IMR-90 (cell line): Measurements from ENCODE around the gene CD151.

ENCODE experiments used
- BHLHE40 ChIP-seq: fragments of 150-350 bp; IDR thresholded peaks from 2 replicates; pipeline ENCODE4 v1.6.1; 2016; ENCODE audit warnings: mild to moderate bottlenecking, low read depth, low read length
- CEBPB ChIP-seq: IDR thresholded peaks from 2 replicates; pipeline ENCODE4 v1.6.1; 2012; ENCODE audit warnings: low read depth, low read length, improper control_type of control experiment
- CTCF ChIP-seq: conservative IDR thresholded peaks from 2 replicates; pipeline ENCODE4 v1.5.1; 2012; ENCODE audit warnings: mild to moderate bottlenecking, low read depth, low read length, improper control_type of control experiment
- ELK1 ChIP-seq: fragments of 150-350 bp; IDR thresholded peaks from 2 replicates; pipeline ENCODE4 v1.6.1; 2016; ENCODE audit warnings: low read depth, mild to moderate bottlenecking, low read length, moderate library complexity, borderline replicate concordance
- FOS ChIP-seq: fragments of 150-350 bp; IDR thresholded peaks from 2 replicates; pipeline ENCODE4 v1.6.1; 2016; ENCODE audit warnings: low read depth, low read length
- MAFK ChIP-seq: IDR thresholded peaks from 2 replicates; pipeline ENCODE4 v1.6.1; 2012; ENCODE audit warnings: low read depth, low read length, improper control_type of control experiment
- MAZ ChIP-seq: IDR thresholded peaks from 2 replicates; pipeline ENCODE4 v1.6.1; 2012; ENCODE audit warnings: low read depth, mild to moderate bottlenecking, low read length, improper control_type of control experiment, moderate library complexity, borderline replicate concordance
- MXI1 ChIP-seq: IDR thresholded peaks from 2 replicates; pipeline ENCODE4 v1.6.1; 2012; ENCODE audit warnings: low read depth, mild to moderate bottlenecking, low read length, moderate library complexity, borderline replicate concordance
- POLR2A ChIP-seq: IDR thresholded peaks from 2 replicates; pipeline ENCODE4 v1.6.1; 2012; ENCODE audit warnings: mild to moderate bottlenecking, low read depth, low read length
- RAD21 ChIP-seq: IDR thresholded peaks from 2 replicates; pipeline ENCODE4 v1.6.1; 2012; ENCODE audit warnings: low read length, improper control_type of control experiment
- RCOR1 ChIP-seq: IDR thresholded peaks from 2 replicates; pipeline ENCODE4 v1.6.1; 2012; ENCODE audit warnings: mild to moderate bottlenecking, low read length, improper control_type of control experiment; ENCODE audit not compliant: insufficient replicate concordance
- RFX5 ChIP-seq: IDR thresholded peaks from 2 replicates; pipeline ENCODE4 v1.8.0; 2012; ENCODE audit warnings: low read depth, mild to moderate bottlenecking, low read length, moderate library complexity
- SMC3 ChIP-seq: fragments of 150-350 bp; IDR thresholded peaks from 2 replicates; pipeline ENCODE4 v1.6.1; 2016; ENCODE audit warnings: low read depth, mild to moderate bottlenecking, antibody characterized with exemption, low read length, moderate library complexity
- TF ChIP-seq, protein P1 (sequence below): fragments of 150-350 bp; IDR thresholded peaks from 2 replicates; pipeline ENCODE4 v1.6.1; 2017; ENCODE audit warnings: mild to moderate bottlenecking, antibody characterized with exemption, low read length, low read depth

DNA sequence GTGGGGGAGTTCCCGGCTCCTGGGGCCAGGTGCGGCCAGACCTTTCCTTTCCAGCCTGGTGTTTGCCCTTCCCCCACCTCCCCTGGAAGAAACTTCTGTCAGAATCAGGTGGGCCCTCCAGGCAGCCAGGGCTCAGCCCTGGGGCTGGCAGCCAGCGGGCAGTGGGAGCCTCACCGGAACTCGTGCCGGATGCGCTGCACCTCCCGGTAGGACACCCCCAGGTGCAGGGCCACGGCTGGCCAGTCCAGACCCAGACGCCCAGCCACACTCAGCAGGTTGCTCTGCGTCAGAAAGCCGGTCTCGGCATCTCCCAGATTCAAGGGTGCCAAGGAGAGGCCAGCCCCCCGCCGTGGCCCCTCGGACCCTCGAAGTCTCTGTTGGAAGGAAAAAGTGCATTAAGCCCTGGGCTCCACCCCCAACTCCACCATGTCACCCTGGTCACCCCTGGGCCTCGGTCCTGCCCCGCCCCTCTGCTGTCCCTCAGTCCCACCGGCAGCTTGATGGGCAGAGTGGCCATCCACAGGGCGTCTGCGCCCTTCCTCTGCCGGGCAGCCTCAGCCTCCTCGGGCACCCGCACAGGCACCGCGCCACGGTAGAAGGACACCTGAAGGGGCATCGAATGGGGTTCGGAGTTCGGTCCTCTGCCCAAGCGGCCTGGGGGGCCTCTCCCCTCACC lies 33.0 kb upstream of the CD151 start:
- no peak for TF ChIP-seq RCOR1
- no peak for TF ChIP-seq CTCF
- no peak for TF ChIP-seq POLR2A
- no peak for TF ChIP-seq RAD21
- TF ChIP-seq ELK1 = no peak
- no peak for TF ChIP-seq RFX5
- TF ChIP-seq MAZ = no peak
- no peak for TF ChIP-seq MAFK
- TF ChIP-seq, protein P1, sequence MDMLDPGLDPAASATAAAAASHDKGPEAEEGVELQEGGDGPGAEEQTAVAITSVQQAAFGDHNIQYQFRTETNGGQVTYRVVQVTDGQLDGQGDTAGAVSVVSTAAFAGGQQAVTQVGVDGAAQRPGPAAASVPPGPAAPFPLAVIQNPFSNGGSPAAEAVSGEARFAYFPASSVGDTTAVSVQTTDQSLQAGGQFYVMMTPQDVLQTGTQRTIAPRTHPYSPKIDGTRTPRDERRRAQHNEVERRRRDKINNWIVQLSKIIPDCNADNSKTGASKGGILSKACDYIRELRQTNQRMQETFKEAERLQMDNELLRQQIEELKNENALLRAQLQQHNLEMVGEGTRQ = no peak
- TF ChIP-seq MXI1 = no peak
- TF ChIP-seq FOS = no peak
- TF ChIP-seq BHLHE40 = no peak
- no peak for TF ChIP-seq SMC3
- TF ChIP-seq CEBPB = no peak
